Measurements from ENCODE around the gene CFAP77.

DNA sequence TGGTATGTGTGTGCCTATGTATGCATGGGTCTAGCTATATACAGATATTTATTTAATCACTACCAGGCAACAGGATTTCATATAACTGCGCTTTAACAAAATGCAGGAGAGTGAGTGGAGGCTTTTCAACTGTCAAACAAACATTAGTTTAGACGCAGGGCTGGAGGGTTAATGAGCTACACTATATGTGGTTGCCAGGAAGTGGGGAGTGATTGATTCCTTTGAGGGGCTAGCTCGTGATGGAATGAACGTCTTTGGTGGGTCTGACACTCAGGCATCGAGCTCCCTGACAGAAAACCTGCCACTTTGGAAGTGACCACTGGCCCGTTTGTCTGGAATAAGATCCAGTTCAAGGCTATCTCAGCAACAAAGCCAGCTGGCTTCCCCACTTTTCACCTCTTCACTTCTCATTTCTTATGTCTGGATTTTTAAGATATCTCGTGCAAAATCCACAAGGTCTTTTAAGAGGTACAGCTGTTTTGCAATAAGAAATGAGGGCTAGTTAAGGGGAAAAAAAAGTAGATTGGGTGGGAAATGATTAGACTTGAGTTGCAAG lies 78.0 kb downstream of the CFAP77 start:
- TF ChIP-seq, protein P1, sequence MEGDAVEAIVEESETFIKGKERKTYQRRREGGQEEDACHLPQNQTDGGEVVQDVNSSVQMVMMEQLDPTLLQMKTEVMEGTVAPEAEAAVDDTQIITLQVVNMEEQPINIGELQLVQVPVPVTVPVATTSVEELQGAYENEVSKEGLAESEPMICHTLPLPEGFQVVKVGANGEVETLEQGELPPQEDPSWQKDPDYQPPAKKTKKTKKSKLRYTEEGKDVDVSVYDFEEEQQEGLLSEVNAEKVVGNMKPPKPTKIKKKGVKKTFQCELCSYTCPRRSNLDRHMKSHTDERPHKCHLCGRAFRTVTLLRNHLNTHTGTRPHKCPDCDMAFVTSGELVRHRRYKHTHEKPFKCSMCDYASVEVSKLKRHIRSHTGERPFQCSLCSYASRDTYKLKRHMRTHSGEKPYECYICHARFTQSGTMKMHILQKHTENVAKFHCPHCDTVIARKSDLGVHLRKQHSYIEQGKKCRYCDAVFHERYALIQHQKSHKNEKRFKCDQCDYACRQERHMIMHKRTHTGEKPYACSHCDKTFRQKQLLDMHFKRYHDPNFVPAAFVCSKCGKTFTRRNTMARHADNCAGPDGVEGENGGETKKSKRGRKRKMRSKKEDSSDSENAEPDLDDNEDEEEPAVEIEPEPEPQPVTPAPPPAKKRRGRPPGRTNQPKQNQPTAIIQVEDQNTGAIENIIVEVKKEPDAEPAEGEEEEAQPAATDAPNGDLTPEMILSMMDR (IDR thresholded peaks at IDR 0.05): no peak
- TF ChIP-seq EP300 (IDR thresholded peaks at IDR 0.05): no peak
